H1 (cell line): ENCODE data around the gene DNAI2. TPM values are rescaled to one million over a fixed set of nuclear protein-coding genes. Genes with fewer than 3 reads are reported as not detected.

Source experiments
- CTCF ChIA-PET: fragments of 300-600 bp; sonication (Branson Sonifier 250); formaldehyde crosslinking; loops from one replicate; lab custom pipeline; 2021; ENCODE audit not compliant: partially characterized antibody; lab: Charles Lee
- POLR2A ChIA-PET: fragments of 300-600 bp; sonication (Branson Sonifier 250); formaldehyde crosslinking; loops from one replicate; lab custom pipeline; 2021; ENCODE audit warnings: inconsistent platforms; ENCODE audit not compliant: partially characterized antibody; lab: Charles Lee
- DNase-seq, 2 experiments: peaks; one replicate each; pipeline versions ENCODE4 v3.0.0 to v3.0.0-alpha.2; 2010 to 2022; ENCODE audit warnings: low spot score in 2 of 2, low read depth in 1 of 2, mixed read lengths in 1 of 2
- FAIRE-seq: peaks from 2 replicates; lab custom pipeline; 2011; peaks lifted over from hg19 to GRCh38; lab: Jason Lieb, UNC
- H2AFZ ChIP-seq: 2 replicates; pipeline ENCODE4 v1.8.1; 2012; ENCODE audit warnings: low read length, inconsistent platforms
- H2AK5ac ChIP-seq: 2 replicates; pipeline ENCODE4 v1.6.1; 2013; ENCODE audit warnings: low read depth, low read length
- H2BK120ac ChIP-seq: replicated peaks from 2 replicates; pipeline ENCODE3; 2013; ENCODE audit warnings: low read depth, low read length, inconsistent platforms
- H2BK12ac ChIP-seq: 2 replicates; pipeline ENCODE4 v1.6.1; 2013; ENCODE audit warnings: low read depth, low read length
- H2BK15ac ChIP-seq: 2 replicates; pipeline ENCODE4 v1.6.1; 2013; ENCODE audit warnings: low read length
- H2BK20ac ChIP-seq: 2 replicates; pipeline ENCODE4 v1.6.1; 2013; ENCODE audit warnings: low read length
- H2BK5ac ChIP-seq: 2 replicates; pipeline ENCODE4 v1.6.1; 2013; ENCODE audit warnings: low read depth, low read length
- H3K14ac ChIP-seq: 2 replicates; pipeline ENCODE4 v1.6.1; 2013; ENCODE audit warnings: inconsistent platforms; ENCODE audit not compliant: insufficient read length
- H3K18ac ChIP-seq: 2 replicates; pipeline ENCODE4 v1.6.1; 2013; ENCODE audit warnings: low read length; ENCODE audit errors: extremely low read depth
- H3K23ac ChIP-seq: 2 replicates; pipeline ENCODE4 v1.6.1; 2013; ENCODE audit warnings: inconsistent platforms; ENCODE audit not compliant: insufficient read length
- H3K23me2 ChIP-seq: 2 replicates; pipeline ENCODE4 v1.6.1; 2013; ENCODE audit warnings: low read depth, low read length
- H3K27ac ChIP-seq: 2 replicates; pipeline ENCODE4 v1.6.1; 2011; ENCODE audit warnings: low read depth, low read length, inconsistent platforms
- H3K27me3 ChIP-seq, 4 experiments: replicated peaks in 1 of 4; 1 replicate in 1 of 4; 2 replicates in 3 of 4; pipeline versions ENCODE4 v1.6.1 to v1.8.1; 2011 to 2013; ENCODE audit warnings: low read length in 3 of 4, mild to moderate bottlenecking in 3 of 4, inconsistent platforms in 2 of 4, mixed read lengths in 2 of 4, moderate library complexity in 1 of 4; ENCODE audit not compliant: control insufficient read depth in 3 of 4, insufficient read depth in 3 of 4; ENCODE audit errors: extremely low read depth in 1 of 4
- H3K36me3 ChIP-seq, 4 experiments: 2 replicates each; pipeline versions ENCODE4 v1.6.1 to v1.8.1; 2011 to 2013; ENCODE audit warnings: mild to moderate bottlenecking in 4 of 4, low read length in 3 of 4, moderate library complexity in 2 of 4, control low read depth in 1 of 4, inconsistent platforms in 1 of 4; ENCODE audit not compliant: insufficient read depth in 4 of 4, control insufficient read depth in 2 of 4
- H3K4ac ChIP-seq: replicated peaks from 2 replicates; pipeline ENCODE3; 2013; ENCODE audit warnings: low read length, low read depth, mixed read lengths, inconsistent platforms; ENCODE audit not compliant: insufficient read length
- H3K4me1 ChIP-seq, 4 experiments: replicated peaks in 1 of 4; 1 replicate in 1 of 4; 2 replicates in 3 of 4; pipeline versions ENCODE4 v1.6.1 to v1.8.1; 2011 to 2013; ENCODE audit warnings: low read length in 3 of 4, inconsistent platforms in 2 of 4, mixed read lengths in 1 of 4; ENCODE audit not compliant: insufficient read depth in 4 of 4, control insufficient read depth in 3 of 4
- H3K4me2 ChIP-seq, 2 experiments: 2 replicates each; pipeline versions ENCODE4 v1.6.1 to v1.8.1; 2011 to 2013; ENCODE audit warnings: low read depth in 2 of 2, low read length in 2 of 2, control low read depth in 1 of 2, inconsistent platforms in 1 of 2, mild to moderate bottlenecking in 1 of 2; ENCODE audit not compliant: insufficient read depth in 1 of 2
- H3K4me3 ChIP-seq, 4 experiments: fragments of 200-600, 300-600 bp in 1 of 4; sonication (generic), shearing (Covaris generic), sonication (Bioruptor Twin) in 1 of 4; 2 replicates each; pipeline versions ENCODE4 v1.5.1 to v1.8.1; 2011 to 2016; ENCODE audit warnings: low read length in 4 of 4, low read depth in 3 of 4, control low read depth in 2 of 4, inconsistent platforms in 2 of 4, mild to moderate bottlenecking in 2 of 4, mixed read lengths in 1 of 4, moderate library complexity in 1 of 4; ENCODE audit not compliant: insufficient read depth in 2 of 4; ENCODE audit errors: extremely low read depth in 1 of 4
- H3K56ac ChIP-seq: replicated peaks from 2 replicates; pipeline ENCODE3; 2013; ENCODE audit warnings: low read depth, mild to moderate bottlenecking, mixed read lengths, low read length, inconsistent platforms; ENCODE audit not compliant: insufficient read length
- H3K79me1 ChIP-seq: 2 replicates; pipeline ENCODE4 v1.6.1; 2013; ENCODE audit warnings: low read depth, low read length, control low read depth
- H3K79me2 ChIP-seq, 2 experiments: 2 replicates each; pipeline versions ENCODE4 v1.6.1 to v1.8.1; 2012 to 2013; ENCODE audit warnings: low read length in 2 of 2, mild to moderate bottlenecking in 2 of 2, inconsistent platforms in 1 of 2; ENCODE audit not compliant: insufficient read depth in 2 of 2, control insufficient read depth in 1 of 2
- H3K9ac ChIP-seq, 4 experiments: replicated peaks in 1 of 4; 1 replicate in 1 of 4; 2 replicates in 3 of 4; pipeline versions ENCODE4 v1.6.1 to v1.8.1; 2011 to 2013; ENCODE audit warnings: low read depth in 3 of 4, low read length in 3 of 4, control low read depth in 2 of 4, mild to moderate bottlenecking in 2 of 4, moderate library complexity in 2 of 4, inconsistent platforms in 1 of 4; ENCODE audit errors: extremely low read depth in 1 of 4
- H3K9me3 ChIP-seq, 2 experiments: 2 replicates each; pipeline versions ENCODE4 v1.6.1 to v1.8.1; 2012 to 2013; ENCODE audit warnings: mild to moderate bottlenecking in 2 of 2, moderate library complexity in 2 of 2, control low read depth in 1 of 2, inconsistent platforms in 1 of 2, low read depth in 1 of 2, low read length in 1 of 2, mixed read lengths in 1 of 2; ENCODE audit not compliant: insufficient read depth in 2 of 2
- H4K20me1 ChIP-seq, 2 experiments: replicated peaks in 1 of 2; 2 replicates each; pipeline versions ENCODE3 to v1.8.1; 2011 to 2013; ENCODE audit warnings: inconsistent platforms in 2 of 2, low read length in 2 of 2, mild to moderate bottlenecking in 1 of 2; ENCODE audit not compliant: insufficient read depth in 2 of 2, control insufficient read depth in 1 of 2
- H4K5ac ChIP-seq: 2 replicates; pipeline ENCODE4 v1.6.1; 2013; ENCODE audit warnings: low read length, low read depth, mixed read lengths, inconsistent platforms; ENCODE audit not compliant: insufficient read length
- H4K8ac ChIP-seq: 2 replicates; pipeline ENCODE4 v1.8.0; 2013; ENCODE audit warnings: mild to moderate bottlenecking, moderate library complexity, low read length, inconsistent platforms; ENCODE audit not compliant: insufficient read depth; ENCODE audit errors: extremely low read depth
- H4K91ac ChIP-seq: replicated peaks from 2 replicates; pipeline ENCODE3; 2013; ENCODE audit warnings: low read length, mixed read lengths, inconsistent platforms; ENCODE audit not compliant: insufficient read length
- BCL11A ChIP-seq, 2 experiments: IDR thresholded peaks; one replicate each; pipeline ENCODE4 v1.6.1; 2011; ENCODE audit warnings: low read depth in 2 of 2, low read length in 2 of 2, mild to moderate bottlenecking in 2 of 2
- CBX5 ChIP-seq: fragments of 300-800, 300-1000 bp; sonication (generic); IDR thresholded peaks from 2 replicates; pipeline ENCODE4 v1.7.1; 2016; ENCODE audit warnings: antibody characterized with exemption, low read length, low read depth
- EGR1 ChIP-seq: IDR thresholded peaks from 2 replicates; pipeline ENCODE4 v1.6.1; 2011; ENCODE audit warnings: low read depth, low read length, borderline replicate concordance
- EP300 ChIP-seq, 2 experiments: IDR thresholded peaks; 1 replicate in 1 of 2; 2 replicates in 1 of 2; pipeline ENCODE4 v1.6.1; 2011 to 2012; ENCODE audit warnings: low read depth in 2 of 2, low read length in 2 of 2, mild to moderate bottlenecking in 2 of 2, borderline replicate concordance in 1 of 2, inconsistent platforms in 1 of 2, moderate library complexity in 1 of 2
- FOSL1 ChIP-seq: IDR thresholded peaks from 2 replicates; pipeline ENCODE4 v1.6.1; 2011; ENCODE audit warnings: mild to moderate bottlenecking, low read depth, low read length, moderate library complexity; ENCODE audit not compliant: insufficient read depth
- GABPA ChIP-seq: IDR thresholded peaks from 2 replicates; pipeline ENCODE4 v1.6.1; 2011; ENCODE audit warnings: mild to moderate bottlenecking, low read length, moderate library complexity, borderline replicate concordance; ENCODE audit not compliant: insufficient read depth
- KDM5A ChIP-seq: fragments of 200-600 bp; IDR thresholded peaks from 2 replicates; pipeline ENCODE4 v1.7.1; 2012; ENCODE audit warnings: mild to moderate bottlenecking, low read length, inconsistent platforms, mixed read lengths
- PHF8 ChIP-seq: fragments of 200-600 bp; sonication (generic); conservative IDR thresholded peaks from 2 replicates; pipeline ENCODE4 v1.7.1; 2012; ENCODE audit warnings: low read depth, mild to moderate bottlenecking, inconsistent platforms, low read length, moderate library complexity
- RBBP5 ChIP-seq: IDR thresholded peaks from 2 replicates; pipeline ENCODE4 v1.7.1; 2012; ENCODE audit warnings: low read depth, mild to moderate bottlenecking, inconsistent platforms, low read length, moderate library complexity, borderline replicate concordance
- SIN3A ChIP-seq, 2 experiments: IDR thresholded peaks in 1 of 2; conservative IDR thresholded peaks in 1 of 2; 2 replicates each; pipeline ENCODE4 v1.6.1; 2011 to 2012; ENCODE audit warnings: low read length in 2 of 2, improper control_type of control experiment in 1 of 2, low read depth in 1 of 2, mild to moderate bottlenecking in 1 of 2
- SIRT6 ChIP-seq: IDR thresholded peaks from one replicate; pipeline ENCODE4 v1.7.1; 2012; ENCODE audit warnings: low read length, inconsistent platforms
- SUZ12 ChIP-seq: fragments of 200-600 bp; sonication (generic); IDR thresholded peaks from 2 replicates; pipeline ENCODE4 v1.6.1; 2012; ENCODE audit warnings: mild to moderate bottlenecking, inconsistent platforms, low read length, moderate library complexity, mixed read lengths
- TCF12 ChIP-seq: IDR thresholded peaks from 2 replicates; pipeline ENCODE4 v1.6.1; 2011; ENCODE audit warnings: low read depth, mild to moderate bottlenecking, low read length
- WGBS, 2 experiments: shearing (Covaris generic) in 1 of 2; methylation state at CpG; one replicate each; pipeline versions ENCODE4 v1.1.6 to v1.1.7; 2013 to 2015; ENCODE audit warnings: low lambda C conversion rate in 2 of 2, mixed read lengths in 2 of 2, inconsistent platforms in 1 of 2, low coverage in 1 of 2, missing lambda C conversion rate in 1 of 2; ENCODE audit not compliant: insufficient replicate concordance in 2 of 2, insufficient coverage in 1 of 2, insufficient read length in 1 of 2; ENCODE audit errors: extremely low coverage in 1 of 2, missing lambda C conversion rate in 1 of 2; 5-methylcytosine and 5-hydroxymethylcytosine counted together
- polyA plus RNA-seq, 7 experiments: library from polyadenylated mRNA; depleted of rRNA in 3 of 7; stranded (reverse) in 5 of 7; unstranded in 2 of 7; fragments of >200 nt in 5 of 7; fragments of 200-250 nt in 2 of 7; gene quantifications; 1 replicate in 5 of 7; 2 replicates in 1 of 7; 4 replicates in 1 of 7; pipeline versions ENCODE4 v1.2.1 to v1.2.3, GENCODE V29; 2011 to 2013; ENCODE audit warnings: missing spikeins in 2 of 7, mixed read lengths in 2 of 7
- total RNA-seq: library from RNA; stranded (reverse); fragmentation: NEBNext Ultra II Directional; extraction: Animal tissue kit (Norgen Biotek cat#: 25700); gene quantifications from 2 replicates; pipeline ENCODE4 v1.2.1, GENCODE V29; 2021

DNAI2 gene
- total and polyA plus RNA-seq, 2 of the 8 experiments (the other 6 are each of a cell fraction or from before 2014, with no cell fraction given), result 0.08 to 0.15 TPM

DNA sequence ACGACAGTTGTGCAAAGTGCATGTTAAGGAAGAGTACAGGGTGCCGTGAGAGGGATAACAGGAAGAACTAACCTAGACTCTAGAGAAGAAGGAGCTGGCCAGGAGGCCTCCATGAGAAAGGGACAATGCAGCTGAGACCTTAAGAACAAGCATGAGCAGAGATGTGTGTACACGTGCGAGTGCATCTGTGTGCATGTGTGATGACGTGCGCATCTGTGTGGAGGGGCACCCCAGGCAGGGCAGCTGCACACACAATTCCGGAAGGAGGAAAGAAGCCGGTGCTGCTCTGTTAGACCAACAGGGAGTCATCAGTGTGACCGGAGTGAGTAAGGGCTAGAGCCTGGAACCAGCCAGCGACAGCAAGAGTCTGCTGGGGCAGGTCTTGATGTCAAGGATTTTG lies 44.4 kb downstream of the DNAI2 start:
- Histone ChIP-seq H4K8ac (no peak overlapping the region), H2BK15ac (no peak overlapping the region), H3K4me1 (no peaks in the 10 kb centered on the region), H2AFZ (no peak overlapping the region), H2BK12ac (0 out of 2 replicates have a peak overlapping the region, but pooled peaks have one; percentile 17), H3K18ac (no peak overlapping the region), H3K14ac (no peak overlapping the region), H3K9ac (no peak overlapping the region), H3K36me3 (no peaks in the 10 kb centered on the region), H2BK20ac (no peak overlapping the region), H3K27me3 (no peaks in the 10 kb centered on the region; a peak in 2 of 7 replicates), H3K56ac (no peak overlapping the region), H2BK120ac (no peak overlapping the region), H3K27ac (no peak overlapping the region), H2AK5ac (no peak overlapping the region), H3K79me1 (no peaks in the 10 kb centered on the region), H3K4ac (no peak overlapping the region), H3K23ac (no peak overlapping the region), H4K91ac (no peak overlapping the region), H4K20me1 (no peaks in the 10 kb centered on the region), H4K5ac (no peak overlapping the region), H3K9me3 (no peaks in the 10 kb centered on the region), H3K23me2 (no peaks in the 10 kb centered on the region), H3K4me3 (no peak overlapping the region), H2BK5ac (no peak overlapping the region), H3K4me2 (no peak overlapping the region), H3K79me2 (no peaks in the 10 kb centered on the region)
- FAIRE-seq, result no peak
- 88% methylated on average over 10 of the region's 10 CpGs; no CpG with 5 or more reads in 1 of the 2 experiments for WGBS, 2 experiments
- ChIA-PET CTCF (interaction anchor here (1.8 to 1.9 kb wide), 2 partner anchors 16 to 34 kb away, joined by 5 read pairs; no protein-coding TSS in a partner anchor), POLR2A (no interaction called here)
- no peak for DNase-seq
- TF ChIP-seq CBX5, result no peak
- no peak for TF ChIP-seq FOSL1
- no peak for TF ChIP-seq PHF8
- TF ChIP-seq SUZ12, result no peak
- TF ChIP-seq BCL11A (IDR thresholded peaks at IDR 0.05; ENCODE audit: low read depth in 2 of 2, low read length in 2 of 2), result no peak
- no peak for TF ChIP-seq SIN3A (conservative IDR thresholded peaks at IDR 0.05 in 1 of 2, IDR thresholded peaks at IDR 0.05 in 1 of 2; ENCODE audit: low read depth in 1 of 2, low read length in 2 of 2)
- TF ChIP-seq EGR1, result no peak
- TF ChIP-seq GABPA, result no peak
- no peak for TF ChIP-seq EP300 (IDR thresholded peaks at IDR 0.05; ENCODE audit: borderline replicate concordance in 1 of 2, low read depth in 2 of 2, low read length in 2 of 2)
- TF ChIP-seq KDM5A, result no peak
- no peak for TF ChIP-seq TCF12
- no peak for TF ChIP-seq SIRT6
- no peak for TF ChIP-seq RBBP5
